A172 (cell line): Measurements from ENCODE around the gene HMGCS1. TPM values are rescaled to one million over a fixed set of nuclear protein-coding genes. Genes with fewer than 3 reads are reported as not detected.
"Not testable (repeated sequence)": the region's sequence is repeated elsewhere in the genome, so short reads cannot be mapped to it uniquely, and the experiment has no call there.

ENCODE experiments used
- DNase-seq: peaks from one replicate; pipeline ENCODE4 v3.0.0-alpha.2; 2015; ENCODE audit warnings: low spot score
- total RNA-seq: library from RNA; depleted of rRNA; stranded (reverse); fragments of >200 nt; shearing (Covaris generic); gene quantifications from 2 replicates; pipeline ENCODE4 v1.2.3, GENCODE V29; 2014

HMGCS1 gene
- total RNA-seq, 1 experiment from 2014 or later = 24.6 TPM

GRCh38 chr5:43312699-43313034 is 545 bp downstream of the HMGCS1 start:
- peak; percentile 32 for DNase-seq

- no peak for DNase-seq
These were observed 1.0 kb downstream of the HMGCS1 start for GRCh38 chr5:43312076-43312661.

GRCh38 chr5:43309637-43310036 is 3.6 kb downstream of the HMGCS1 start:
- DNase-seq = no peak

GRCh38 chr5:43309122-43309521 is 4.1 kb downstream of the HMGCS1 start:
- DNase-seq = no peak

GRCh38 chr5:43306954-43307353 is 6.3 kb downstream of the HMGCS1 start:
- DNase-seq = not testable (repeated sequence)

GRCh38 chr5:43305948-43306565 is 7.2 kb downstream of the HMGCS1 start:
- peak; percentile 70 for DNase-seq

- DNase-seq = no peak
These were observed 8.7 kb downstream of the HMGCS1 start for GRCh38 chr5:43304525-43304924.

- no peak for DNase-seq
These were observed 10.0 kb downstream of the HMGCS1 start for GRCh38 chr5:43303242-43303641.

GRCh38 chr5:43302481-43302880 is 10.7 kb downstream of the HMGCS1 start:
- no peak for DNase-seq

GRCh38 chr5:43301653-43302091 is 11.5 kb downstream of the HMGCS1 start:
- DNase-seq = no peak

- no peak for DNase-seq
These were observed 13.1 kb downstream of the HMGCS1 start for GRCh38 chr5:43300112-43300511.

- no peak for DNase-seq
These were observed 14.8 kb downstream of the HMGCS1 start for GRCh38 chr5:43298443-43298842.

- no peak for DNase-seq
These were observed 16.4 kb downstream of the HMGCS1 start for GRCh38 chr5:43296835-43297234.

GRCh38 chr5:43295202-43295601 is 18.0 kb downstream of the HMGCS1 start:
- no peak for DNase-seq

- no peak for DNase-seq
These were observed 19.0 kb downstream of the HMGCS1 start for GRCh38 chr5:43294226-43294625.

GRCh38 chr5:43290726-43291125 is 22.5 kb downstream of the HMGCS1 start:
- no peak for DNase-seq

GRCh38 chr5:43288269-43288831 is 24.9 kb downstream of the HMGCS1 start:
- DNase-seq = no peak

GRCh38 chr5:43287493-43287892 is 25.7 kb downstream of the HMGCS1 start:
- DNase-seq = no peak

GRCh38 chr5:43286623-43287022 is 26.6 kb downstream of the HMGCS1 start:
- no peak for DNase-seq

- DNase-seq = peak; percentile 10
These were observed 31.2 kb downstream of the HMGCS1 start for GRCh38 chr5:43281840-43282658.

- DNase-seq = no peak
These were observed 33.5 kb downstream of the HMGCS1 start for GRCh38 chr5:43279548-43280274.

GRCh38 chr5:43275391-43275790 is 37.8 kb downstream of the HMGCS1 start:
- DNase-seq = no peak
